COLO829 (cell line): ENCODE results near the gene PLXDC1.
A peak's percentile ranks its signal among the peaks of the same experiment; 100 is the strongest.
"Not testable (repeated sequence)": the region's sequence is repeated elsewhere in the genome, so short reads cannot be mapped to it uniquely, and the experiment has no call there.

Experiments used
- DNase-seq: peaks from one replicate; pipeline ENCODE4 v3.0.0; 2012; ENCODE audit warnings: low spot score

The PLXDC1 gene

GRCh38 chr17:39125143-39125875 is 26.1 kb downstream of the PLXDC1 start:
- DNase-seq, result no peak

GRCh38 chr17:39123627-39124026 is 27.8 kb downstream of the PLXDC1 start:
- DNase-seq, result no peak

- DNase-seq, result no peak
Measured at GRCh38 chr17:39122991-39123390, 28.4 kb downstream of the PLXDC1 start.

- not testable (repeated sequence) for DNase-seq
Measured at GRCh38 chr17:39121919-39122318, 29.5 kb downstream of the PLXDC1 start.

- DNase-seq, result no peak
Measured at GRCh38 chr17:39118674-39119419, 32.6 kb downstream of the PLXDC1 start.

- DNase-seq, result no peak
Measured at GRCh38 chr17:39116224-39116623, 35.2 kb downstream of the PLXDC1 start.

- no peak for DNase-seq
Measured at GRCh38 chr17:39115135-39115534, 36.3 kb downstream of the PLXDC1 start.

- DNase-seq, result no peak
Measured at GRCh38 chr17:39114723-39115122, 36.7 kb downstream of the PLXDC1 start.

GRCh38 chr17:39113871-39114270 is 37.6 kb downstream of the PLXDC1 start:
- DNase-seq, result no peak

GRCh38 chr17:39110435-39111136 is 40.9 kb downstream of the PLXDC1 start:
- no peak for DNase-seq

- DNase-seq, result no peak
Measured at GRCh38 chr17:39108461-39109375, 42.7 kb downstream of the PLXDC1 start.

- DNase-seq, result no peak
Measured at GRCh38 chr17:39107973-39108372, 43.5 kb downstream of the PLXDC1 start.

GRCh38 chr17:39107155-39107554 is 44.3 kb downstream of the PLXDC1 start:
- DNase-seq, result no peak

GRCh38 chr17:39105705-39106104 is 45.7 kb downstream of the PLXDC1 start:
- no peak for DNase-seq

GRCh38 chr17:39104657-39105056 is 46.8 kb downstream of the PLXDC1 start:
- DNase-seq, result peak; percentile 48

- peak; percentile 20 for DNase-seq
Measured at GRCh38 chr17:39104046-39104445, 47.4 kb downstream of the PLXDC1 start.

GRCh38 chr17:39101091-39101490 is 50.3 kb downstream of the PLXDC1 start:
- DNase-seq, result no peak

GRCh38 chr17:39100530-39100929 is 50.9 kb downstream of the PLXDC1 start:
- no peak for DNase-seq

- no peak for DNase-seq
Measured at GRCh38 chr17:39099663-39100286, 51.7 kb downstream of the PLXDC1 start.

GRCh38 chr17:39098588-39098987 is 52.8 kb downstream of the PLXDC1 start:
- DNase-seq, result no peak

- no peak for DNase-seq
Measured at GRCh38 chr17:39097537-39097936, 53.9 kb downstream of the PLXDC1 start.
